Measurements from ENCODE around the gene IP6K2. TPM values are rescaled to one million over a fixed set of nuclear protein-coding genes. Genes with fewer than 3 reads are reported as not detected.
"Not testable (repeated sequence)": the region's sequence is repeated elsewhere in the genome, so short reads cannot be mapped to it uniquely, and the experiment has no call there.

The IP6K2 gene
- total and polyA plus RNA-seq, 10 of the 15 experiments (the other 5 are each of a cell fraction or from before 2014, with no cell fraction given): 25.8 to 95.9 (median 69.0) TPM

GRCh38 chr3:48738144-48738536 lies 21.1 kb upstream of the IP6K2 start (continued):
- no peak for TF ChIP-seq PKNOX1 (IDR thresholded peaks at IDR 0.05)

- H3K79me2 ChIP-seq (ENCODE audit: control insufficient read depth, insufficient read depth, low read length); H3K27ac ChIP-seq (ENCODE audit: control insufficient read depth, insufficient read depth); H3K27me3 ChIP-seq (replicated peaks in 1 of 2; ENCODE audit: control insufficient read depth in 2 of 2, insufficient read depth in 2 of 2, low read length in 1 of 2); H3K4me3 ChIP-seq; H3K4me1 ChIP-seq (ENCODE audit: control insufficient read depth, insufficient read depth, low read length); RAD21 ChIA-PET (ENCODE audit: unreplicated experiment); DNase-seq (ENCODE audit: low read depth, low spot score); H3K9me3 ChIP-seq (replicated peaks; ENCODE audit: control insufficient read depth, insufficient read depth, low read length); H3K36me3 ChIP-seq (ENCODE audit: control insufficient read depth in 2 of 2, insufficient read depth in 2 of 2, low read length in 1 of 2); H3K9ac ChIP-seq (ENCODE audit: control insufficient read depth, insufficient read depth, low read length); H3K4me2 ChIP-seq (ENCODE audit: control insufficient read depth, insufficient read depth); POLR2A ChIA-PET; intact Hi-C loops (cut with micrococcal nuclease; ENCODE audit: unreplicated experiment); FAIRE-seq; ATAC-seq; H2AFZ ChIP-seq (ENCODE audit: control insufficient read depth, low read depth, low read length); BruUV-seq (replicated peaks); H4K20me1 ChIP-seq (ENCODE audit: control insufficient read depth, insufficient read depth); in situ Hi-C loops (cut with MboI): not testable (repeated sequence)
- 62% methylated on average over 5 of the region's 8 CpGs for WGBS (ENCODE audit: insufficient coverage, insufficient replicate concordance, low lambda C conversion rate, missing lambda C conversion rate)
- SMC1A ChIA-PET (ENCODE audit: uncharacterized antibody, unreplicated experiment): interaction anchor here (2.5 kb wide), 1 partner anchor 217 kb away, joined by 7 read pairs; no protein-coding TSS in a partner anchor
- CTCF ChIA-PET: interaction anchor here (0.6 to 1.8 kb wide), 10 partner anchors 9 to 944 kb away, joined by 3 to 6 read pairs (median 3); no protein-coding TSS in a partner anchor
Observed at GRCh38 chr3:48735075-48735767, 18.2 kb upstream of the IP6K2 start.

GRCh38 chr3:48734541-48734940 lies 17.5 kb upstream of the IP6K2 start:
- intact Hi-C loops (cut with micrococcal nuclease; ENCODE audit: unreplicated experiment); RAD21 ChIA-PET (ENCODE audit: unreplicated experiment); in situ Hi-C loops (cut with MboI); ATAC-seq; H3K9ac ChIP-seq (ENCODE audit: control insufficient read depth, insufficient read depth, low read length); POLR2A ChIA-PET; H3K27me3 ChIP-seq (replicated peaks in 1 of 2; ENCODE audit: control insufficient read depth in 2 of 2, insufficient read depth in 2 of 2, low read length in 1 of 2); H3K79me2 ChIP-seq (ENCODE audit: control insufficient read depth, insufficient read depth, low read length); H3K36me3 ChIP-seq (ENCODE audit: control insufficient read depth in 2 of 2, insufficient read depth in 2 of 2, low read length in 1 of 2); BruUV-seq (replicated peaks); H3K4me2 ChIP-seq (ENCODE audit: control insufficient read depth, insufficient read depth); CTCF ChIA-PET; SMC1A ChIA-PET (ENCODE audit: uncharacterized antibody, unreplicated experiment); H3K4me1 ChIP-seq (ENCODE audit: control insufficient read depth, insufficient read depth, low read length); H2AFZ ChIP-seq (ENCODE audit: control insufficient read depth, low read depth, low read length); H3K9me3 ChIP-seq (replicated peaks; ENCODE audit: control insufficient read depth, insufficient read depth, low read length); DNase-seq (ENCODE audit: low read depth, low spot score); H3K4me3 ChIP-seq; H3K27ac ChIP-seq (ENCODE audit: control insufficient read depth, insufficient read depth); H4K20me1 ChIP-seq (ENCODE audit: control insufficient read depth, insufficient read depth); FAIRE-seq: not testable (repeated sequence)
- 43% methylated on average over 4 of the region's 25 CpGs for WGBS (ENCODE audit: insufficient coverage, insufficient replicate concordance, low lambda C conversion rate, missing lambda C conversion rate)

- H3K9ac ChIP-seq (ENCODE audit: control insufficient read depth, insufficient read depth, low read length); RAD21 ChIA-PET (ENCODE audit: unreplicated experiment); SMC1A ChIA-PET (ENCODE audit: uncharacterized antibody, unreplicated experiment); H3K9me3 ChIP-seq (replicated peaks; ENCODE audit: control insufficient read depth, insufficient read depth, low read length); in situ Hi-C loops (cut with MboI); H3K27ac ChIP-seq (ENCODE audit: control insufficient read depth, insufficient read depth); H3K79me2 ChIP-seq (ENCODE audit: control insufficient read depth, insufficient read depth, low read length); CTCF ChIA-PET; H3K4me3 ChIP-seq; H3K4me1 ChIP-seq (ENCODE audit: control insufficient read depth, insufficient read depth, low read length); DNase-seq (ENCODE audit: low read depth, low spot score); FAIRE-seq; H3K27me3 ChIP-seq (replicated peaks in 1 of 2; ENCODE audit: control insufficient read depth in 2 of 2, insufficient read depth in 2 of 2, low read length in 1 of 2); H4K20me1 ChIP-seq (ENCODE audit: control insufficient read depth, insufficient read depth); H3K36me3 ChIP-seq (ENCODE audit: control insufficient read depth in 2 of 2, insufficient read depth in 2 of 2, low read length in 1 of 2); H2AFZ ChIP-seq (ENCODE audit: control insufficient read depth, low read depth, low read length); intact Hi-C loops (cut with micrococcal nuclease; ENCODE audit: unreplicated experiment); ATAC-seq; H3K4me2 ChIP-seq (ENCODE audit: control insufficient read depth, insufficient read depth); POLR2A ChIA-PET; BruUV-seq (replicated peaks): not testable (repeated sequence)
- 83% methylated on average over 14 of the region's 53 CpGs for WGBS (ENCODE audit: insufficient coverage, insufficient replicate concordance, low lambda C conversion rate, missing lambda C conversion rate)
Observed at GRCh38 chr3:48733752-48734518, 16.9 kb upstream of the IP6K2 start.

All from GM12878 (cell line).